Panc1 (cell line): Measurements from ENCODE around the gene PCNX2.

Experiments used
- CTCF ChIP-seq: fragments of 450-650 bp; IDR thresholded peaks from 2 replicates; pipeline ENCODE4 v1.5.1; 2017; ENCODE audit warnings: mild to moderate bottlenecking
- REST ChIP-seq, 2 experiments: IDR thresholded peaks; 2 replicates each; pipeline ENCODE4 v1.6.1; 2011 to 2012; ENCODE audit warnings: low read depth in 2 of 2, control low read depth in 1 of 2, low read length in 1 of 2, mild to moderate bottlenecking in 1 of 2, moderate library complexity in 1 of 2; ENCODE audit not compliant: insufficient read depth in 1 of 2
- SIN3A ChIP-seq: IDR thresholded peaks from 2 replicates; pipeline ENCODE4 v1.6.1; 2012; ENCODE audit warnings: low read depth, mild to moderate bottlenecking, low read length, moderate library complexity, borderline replicate concordance; ENCODE audit not compliant: insufficient read depth
- TCF7L2 ChIP-seq: IDR thresholded peaks from 2 replicates; pipeline ENCODE4 v1.6.1; 2011; ENCODE audit warnings: mild to moderate bottlenecking, low read depth, low read length, inconsistent platforms

DNA sequence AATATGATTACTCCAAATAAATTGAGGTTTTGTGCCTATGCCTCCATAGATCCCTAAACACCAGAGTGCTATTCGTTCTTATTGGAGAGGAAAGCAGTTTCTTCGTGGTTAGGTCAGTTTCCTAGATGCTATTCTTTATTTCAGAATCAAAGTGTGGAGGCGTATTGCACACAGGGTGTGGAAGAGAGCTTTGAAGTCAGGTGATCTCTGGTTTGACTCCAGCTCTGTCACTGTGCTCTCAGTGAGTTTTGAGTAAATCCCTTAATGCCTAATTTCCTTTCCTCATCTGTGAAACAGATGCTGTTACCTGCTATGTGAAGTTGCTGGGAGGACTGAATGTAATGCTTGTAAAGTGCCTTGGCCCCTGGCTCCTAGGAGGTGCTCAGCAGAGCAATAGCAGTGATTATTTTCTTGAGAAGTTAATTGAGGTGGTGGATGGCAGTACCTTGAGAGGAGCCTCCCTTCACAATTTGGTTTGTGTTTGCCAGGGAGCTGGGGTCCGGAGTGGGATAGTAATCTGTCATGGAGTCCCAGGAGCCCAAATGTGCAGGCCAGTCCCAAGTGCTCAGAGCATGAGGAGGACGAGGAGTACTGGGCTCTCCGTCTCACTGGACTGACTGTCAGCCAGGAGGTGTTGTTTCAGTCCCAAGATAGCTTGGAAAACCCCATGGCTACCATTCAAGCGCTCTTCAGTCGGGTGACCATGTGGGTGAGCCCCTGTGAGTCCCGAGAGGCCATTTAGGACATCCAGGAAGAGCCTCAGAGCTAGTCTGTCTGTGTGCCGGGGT lies 330.2 kb downstream of the PCNX2 start:
- TF ChIP-seq REST (IDR thresholded peaks at IDR 0.05; ENCODE audit: insufficient read depth in 1 of 2, low read depth in 2 of 2, low read length in 1 of 2) (no peak), CTCF (no peak), TCF7L2 (no peak), SIN3A (no peak)
